ENCODE measurements around the gene IQSEC1.
A peak's percentile ranks its signal among the peaks of the same experiment; 100 is the strongest.

IQSEC1 gene

DNA sequence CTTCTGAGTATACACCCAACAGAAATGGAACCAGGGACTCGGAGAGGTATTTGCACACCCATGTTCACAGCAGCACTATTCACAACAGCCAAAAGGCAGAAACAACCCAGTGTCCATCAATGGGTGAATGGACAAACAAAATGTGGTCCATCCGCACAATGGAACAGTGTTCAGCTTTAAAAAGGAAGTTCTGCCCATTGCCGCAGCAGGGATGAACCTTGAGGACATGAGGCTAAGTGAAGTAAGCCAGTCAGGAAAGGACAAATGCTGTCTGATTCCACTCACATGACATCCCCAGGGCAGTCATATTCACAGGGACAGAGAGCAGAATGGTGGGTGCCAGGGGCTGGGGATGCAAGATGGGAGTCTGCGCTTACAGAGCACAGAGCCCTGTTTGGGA lies 7.5 kb downstream of the IQSEC1 start:
- no peak for DNase-seq

DNA sequence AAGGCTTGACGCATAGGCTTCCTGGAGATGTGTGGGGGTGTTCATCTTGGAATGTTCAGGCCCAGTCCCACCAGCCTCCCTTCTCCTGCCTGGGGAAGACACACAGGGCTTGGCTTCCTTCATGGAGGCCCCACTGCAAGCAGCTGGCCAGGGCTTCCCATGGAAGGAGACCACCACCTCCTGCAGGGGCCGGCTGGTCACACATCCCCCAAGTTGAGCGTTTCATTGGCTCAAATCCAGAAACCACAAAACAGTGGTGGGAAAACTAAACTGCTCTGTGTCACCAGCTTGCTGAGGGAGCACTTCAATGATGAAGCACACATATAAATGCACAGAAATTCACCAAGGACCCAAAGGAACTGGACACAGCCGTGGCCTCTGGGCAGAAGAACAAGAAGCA lies 8.3 kb downstream of the IQSEC1 start:
- DNase-seq: no peak

DNA sequence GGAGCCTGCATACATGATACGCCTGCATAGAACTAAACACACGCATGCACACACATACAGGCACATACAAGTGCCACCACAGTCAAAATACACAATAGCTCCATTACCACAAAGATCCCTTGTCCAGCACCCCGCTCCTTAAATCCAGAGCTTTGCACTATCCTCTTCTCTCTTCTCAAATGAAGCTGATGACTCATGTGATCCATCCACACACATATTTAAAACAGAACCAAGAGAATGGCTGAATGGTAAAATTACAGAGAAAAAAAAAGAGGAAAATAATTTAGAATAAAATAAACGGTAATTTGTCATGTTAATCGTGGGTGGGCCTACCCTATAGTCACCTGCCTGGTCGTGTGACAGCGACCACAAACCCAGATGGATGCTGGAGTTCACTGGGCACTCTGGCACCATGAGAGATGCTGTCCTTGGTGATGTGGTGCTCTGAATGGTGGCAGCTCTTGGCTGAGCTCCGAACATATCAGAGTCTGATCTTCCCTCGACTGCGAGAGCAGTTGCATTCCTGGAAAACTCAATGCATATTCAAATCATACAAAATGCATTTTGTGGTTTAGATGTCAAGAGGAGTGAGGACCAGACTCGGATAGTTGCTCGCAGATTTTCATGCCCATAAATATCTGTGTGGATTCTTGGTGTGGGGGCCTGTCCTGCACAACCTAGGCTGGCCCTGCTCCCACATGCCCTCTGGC lies 8.9 kb downstream of the IQSEC1 start:
- DNase-seq: no peak

DNA sequence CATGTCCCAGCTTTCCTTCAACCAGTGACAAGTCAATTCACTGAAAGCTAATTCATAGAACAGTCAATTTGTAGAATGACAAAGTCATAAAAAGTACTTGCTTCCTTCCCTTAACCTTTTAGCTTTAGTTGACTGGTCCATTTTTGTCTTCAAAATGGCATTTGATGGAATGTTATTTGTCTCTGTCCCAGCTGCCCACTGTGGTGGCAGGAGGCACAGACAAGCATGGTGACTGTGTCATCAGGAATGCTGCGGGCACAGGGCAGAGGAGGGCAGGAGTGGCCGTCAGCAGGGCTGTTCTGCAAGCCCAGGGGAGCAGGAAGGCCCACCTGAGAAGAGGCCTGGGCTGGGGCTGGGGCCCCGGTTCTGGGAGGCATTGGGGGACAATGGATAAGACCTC lies 10.0 kb downstream of the IQSEC1 start:
- no peak for DNase-seq

DNA sequence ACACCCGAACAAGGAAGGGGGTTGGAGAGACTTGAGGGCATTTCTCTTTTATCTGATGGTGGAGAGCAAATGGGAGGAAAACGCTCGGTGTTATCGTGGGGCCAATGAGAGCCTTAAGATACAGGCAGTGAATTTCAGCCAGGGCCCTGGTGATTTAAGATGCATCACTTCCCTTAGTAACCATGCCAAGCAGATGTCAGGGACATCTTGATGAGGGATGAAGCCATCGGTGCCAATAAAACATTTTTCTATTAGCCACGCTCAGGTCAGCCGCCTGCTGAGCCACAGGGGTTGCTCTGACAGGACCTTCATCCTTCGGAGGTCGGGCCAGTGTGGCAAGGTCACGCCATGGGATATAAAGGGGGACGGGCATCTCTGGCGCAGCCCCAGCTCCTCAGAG lies 10.6 kb downstream of the IQSEC1 start:
- no peak for DNase-seq

DNA sequence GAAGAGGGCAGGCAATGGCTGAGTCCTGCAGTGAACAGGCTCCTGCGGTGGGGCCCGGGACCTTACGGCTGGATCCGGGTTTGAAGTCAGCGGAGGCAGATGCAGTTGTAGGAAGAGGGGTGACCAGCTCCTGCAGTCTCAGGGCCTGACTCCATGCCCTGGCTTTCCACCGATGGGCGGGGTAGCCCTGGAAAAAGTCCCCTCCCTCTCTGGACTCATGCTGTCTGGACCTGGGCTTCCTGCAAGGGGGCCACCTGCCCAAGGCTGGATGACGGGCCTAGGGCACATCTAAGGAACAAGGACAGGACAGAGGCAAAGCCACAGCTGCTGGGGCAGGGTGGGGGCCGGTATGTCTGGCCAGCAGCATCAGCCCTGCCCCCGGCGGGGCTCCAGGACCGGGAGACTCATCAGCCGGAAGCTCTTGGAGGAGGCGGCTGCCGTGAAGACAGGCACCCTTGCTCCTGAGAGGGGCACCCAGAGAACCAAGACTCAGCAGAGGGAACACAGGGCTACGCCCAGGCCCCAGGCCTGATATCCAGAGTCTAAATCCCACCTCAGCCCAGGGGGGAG lies 12.8 kb downstream of the IQSEC1 start:
- no peak for DNase-seq

DNA sequence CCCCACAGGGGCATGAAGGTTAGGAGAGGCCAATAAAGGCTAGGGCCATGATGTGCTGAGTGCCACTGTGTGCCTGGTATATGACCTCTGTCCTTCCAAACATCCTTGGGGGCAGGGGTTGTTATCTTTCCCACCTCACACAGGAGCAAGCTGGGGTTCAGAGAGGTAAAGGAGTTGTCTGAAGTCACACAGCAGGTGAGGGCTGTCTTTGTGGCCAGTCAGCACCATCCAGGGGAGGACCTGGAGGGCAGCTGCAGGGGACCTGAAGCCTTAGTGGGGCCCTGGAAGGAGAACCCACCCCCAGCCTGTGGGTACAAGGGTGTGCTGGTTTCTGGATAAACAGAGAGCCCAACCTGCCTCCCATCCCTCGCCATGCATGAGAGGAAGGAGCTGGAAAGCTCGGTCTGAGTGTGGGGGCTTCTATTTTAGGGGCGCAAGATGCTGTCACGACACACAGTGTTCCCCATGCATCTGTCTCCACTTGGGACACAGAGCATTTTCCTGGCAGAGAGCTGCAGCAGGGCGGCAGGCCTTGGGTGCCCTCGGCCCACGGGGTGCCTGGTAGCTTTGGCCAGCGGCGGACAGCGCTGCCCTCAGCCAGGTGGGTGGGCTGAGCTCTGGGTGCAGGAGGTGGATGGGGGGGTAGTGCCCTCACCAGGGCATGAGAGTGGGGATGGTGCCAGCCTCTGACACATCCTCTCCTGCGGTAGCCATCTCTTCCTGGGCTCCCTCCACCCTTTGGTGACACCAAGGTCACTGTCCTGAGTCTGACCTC lies 14.7 kb downstream of the IQSEC1 start:
- DNase-seq: no peak

DNA sequence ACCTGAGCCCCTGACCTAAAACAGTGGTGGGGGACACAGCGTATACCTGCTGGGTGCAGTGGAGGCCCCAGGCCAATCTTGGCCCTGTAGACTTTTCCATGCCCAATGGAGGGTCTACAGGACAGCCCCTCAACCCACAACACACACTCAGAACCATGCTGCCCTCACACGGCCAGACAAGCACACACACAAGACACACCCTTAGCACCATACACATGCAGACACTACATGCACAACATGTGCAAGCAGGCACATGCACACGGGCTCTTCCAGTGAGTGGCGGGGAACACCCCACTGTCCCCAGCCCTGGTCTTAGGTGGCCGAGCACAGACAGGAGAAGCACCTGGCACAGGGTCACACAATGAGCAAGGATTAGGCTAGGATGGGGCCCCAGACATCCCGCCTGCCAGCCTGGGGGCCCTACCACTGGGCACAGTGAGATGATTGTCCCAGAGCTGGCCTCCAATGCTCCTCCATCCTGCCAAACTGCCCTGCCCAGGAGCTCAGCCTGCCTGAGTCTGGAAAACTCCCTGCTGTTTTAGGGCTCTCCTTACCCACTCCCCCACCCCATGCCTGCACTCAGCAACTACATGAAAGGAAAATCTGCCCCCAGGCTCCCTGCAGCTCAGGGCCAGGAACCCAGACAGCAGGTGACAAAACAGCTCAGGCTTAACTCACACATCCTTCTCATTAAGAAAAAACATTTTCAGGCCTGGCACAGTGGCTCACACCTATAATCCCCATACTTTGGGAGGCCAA lies 15.8 kb downstream of the IQSEC1 start:
- DNase-seq: no peak

DNA sequence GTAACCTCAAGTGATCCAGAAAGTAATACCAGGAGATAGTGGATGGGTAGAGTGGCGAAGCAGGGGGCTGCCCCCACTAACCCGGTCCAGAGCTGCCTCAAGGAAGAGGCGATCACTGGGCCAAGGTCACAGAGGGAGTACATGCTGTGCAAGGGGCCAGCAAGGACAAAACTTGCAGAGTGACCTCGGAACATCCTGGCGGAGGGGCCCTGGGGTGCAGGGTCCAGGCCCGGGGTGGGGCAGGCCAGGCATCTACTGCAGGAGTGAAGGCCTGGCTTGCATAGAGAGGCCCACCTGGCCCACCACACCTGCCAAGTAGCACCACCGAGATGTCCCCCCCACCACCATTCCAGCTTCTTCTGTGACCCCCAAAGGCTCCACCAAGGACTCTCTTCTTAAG lies 17.6 kb downstream of the IQSEC1 start:
- no peak for DNase-seq

DNA sequence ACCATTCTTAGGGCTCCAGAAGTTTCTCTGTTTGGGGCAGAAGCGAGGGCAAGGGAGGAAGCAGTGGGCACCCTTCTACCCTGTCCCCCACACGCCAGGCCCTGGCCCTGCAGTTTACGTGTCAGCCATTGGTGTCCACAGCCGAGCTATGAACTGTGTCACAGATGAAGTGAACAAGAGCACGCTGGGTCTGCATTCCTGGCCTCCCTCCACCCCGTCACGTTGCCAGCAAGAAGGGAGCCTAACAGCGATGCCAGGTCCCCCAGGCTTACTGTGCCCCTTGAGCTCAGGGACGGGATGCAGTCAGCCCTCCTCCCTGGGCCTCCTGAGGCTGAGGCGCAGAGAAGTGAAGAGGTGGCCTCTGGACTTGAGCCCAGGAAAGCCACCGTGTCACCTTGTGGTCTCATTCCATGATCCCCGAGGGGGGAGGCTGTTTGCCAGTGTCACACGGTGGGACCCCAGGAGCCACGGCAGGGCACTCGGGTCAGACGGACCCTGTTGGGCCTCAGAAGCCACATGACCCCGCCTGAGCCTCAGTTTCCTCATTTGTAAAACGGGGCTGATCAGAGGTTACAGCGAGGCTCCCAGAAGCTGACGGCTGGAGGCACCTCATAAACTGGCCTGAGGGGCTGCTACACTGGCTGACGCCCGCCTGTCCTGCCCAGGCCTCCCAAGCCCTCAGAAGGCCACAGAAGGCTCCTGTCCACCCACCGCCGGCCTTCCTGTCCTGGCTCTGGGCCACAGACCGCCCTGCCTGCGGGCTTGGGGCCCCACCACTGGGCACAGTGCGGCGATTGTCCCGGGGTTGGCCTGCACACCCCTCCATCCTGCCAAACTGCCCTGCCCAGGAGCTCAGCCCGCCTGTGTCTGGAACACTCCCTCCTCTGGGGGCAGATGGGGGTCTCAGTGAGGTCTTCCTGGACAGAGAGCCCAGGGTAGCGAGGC lies 18.6 kb downstream of the IQSEC1 start:
- no peak for DNase-seq

DNA sequence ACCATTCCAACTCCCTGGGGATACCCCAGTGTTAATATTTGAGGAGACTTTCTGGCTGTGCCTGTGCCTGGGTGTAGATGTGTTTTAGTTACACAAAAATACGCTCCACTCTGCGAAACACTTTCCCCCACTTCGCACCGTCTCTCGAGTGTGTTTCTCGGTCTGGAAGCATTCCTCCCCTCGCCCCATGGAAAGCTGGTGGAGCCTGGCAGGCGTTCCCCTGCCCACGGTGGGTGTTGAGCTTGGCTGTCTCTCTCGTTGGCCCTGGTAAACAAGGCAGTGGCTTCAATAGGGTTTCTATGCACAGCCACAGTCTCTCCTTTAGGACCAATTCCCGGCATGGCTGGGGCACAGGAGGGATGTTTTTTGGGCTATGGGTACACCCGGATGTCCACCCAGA lies 19.3 kb downstream of the IQSEC1 start:
- DNase-seq: no peak

DNA sequence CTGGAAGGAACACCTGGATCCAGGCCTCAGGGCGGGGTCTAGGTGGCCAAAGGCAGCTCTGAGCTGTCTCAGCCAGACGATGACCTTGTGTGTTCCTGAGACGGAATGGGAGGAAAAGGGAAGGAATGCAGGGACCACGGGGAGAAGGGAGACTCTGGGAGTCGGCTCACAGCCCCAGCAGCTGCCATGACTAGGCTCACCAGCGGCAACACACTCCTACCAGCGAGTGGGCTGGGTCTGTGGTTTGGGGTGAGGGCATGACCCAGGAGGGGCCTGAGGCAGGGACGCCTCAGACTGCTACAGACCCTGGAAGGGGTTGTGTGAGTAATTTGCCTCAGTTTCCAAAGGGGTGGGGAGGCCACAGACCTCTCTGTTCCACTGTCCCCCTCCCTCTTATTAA lies 19.8 kb downstream of the IQSEC1 start:
- no peak for DNase-seq

DNA sequence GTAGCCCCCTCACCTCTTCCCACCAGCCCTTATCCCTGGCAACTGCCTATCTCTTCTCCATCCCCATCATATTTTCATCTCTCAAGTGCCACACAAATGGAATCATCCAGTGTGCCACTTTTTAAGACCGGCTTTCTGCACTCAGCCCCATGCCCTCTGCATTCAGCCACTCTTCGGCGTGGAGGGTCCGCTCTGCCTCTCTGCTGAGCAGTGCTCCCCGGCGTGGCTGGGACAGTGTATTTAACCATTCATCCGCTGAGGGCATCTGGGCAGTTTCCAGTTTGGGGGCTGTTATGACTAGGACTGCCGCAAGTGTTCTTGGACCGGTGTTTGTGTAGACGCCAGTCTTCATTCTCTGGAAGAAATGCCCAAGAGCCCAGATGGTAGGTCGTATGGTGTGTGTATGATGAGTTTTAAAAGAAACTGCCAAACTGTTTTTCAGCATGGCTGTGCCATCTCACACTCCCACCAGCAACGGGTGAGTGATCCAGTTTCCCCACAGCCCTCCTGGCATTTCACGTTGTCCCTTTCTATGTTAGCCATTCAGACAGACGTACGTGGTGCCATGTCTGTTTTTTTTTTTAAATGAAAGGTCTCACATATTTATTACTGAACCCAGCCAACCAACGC lies 20.9 kb downstream of the IQSEC1 start:
- no peak for DNase-seq

DNA sequence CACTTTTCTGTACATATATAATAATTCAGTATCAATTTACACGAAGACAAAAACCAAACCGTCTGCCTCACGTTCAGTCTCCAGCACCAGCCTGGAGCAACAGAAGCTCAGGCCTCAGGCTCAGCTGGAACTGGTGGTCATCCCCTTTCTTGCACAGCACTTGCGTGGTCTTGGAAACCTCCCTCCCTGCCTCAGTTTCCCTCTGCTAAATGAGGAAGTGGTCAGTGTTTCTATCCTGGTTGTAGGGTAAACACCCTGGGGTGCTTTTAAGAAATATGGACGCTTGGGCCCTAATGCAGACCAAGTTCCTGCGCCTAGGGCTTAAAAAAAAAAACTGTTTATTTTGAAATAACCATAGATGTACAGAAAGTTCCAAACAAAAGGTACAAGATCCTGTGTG lies 21.6 kb downstream of the IQSEC1 start:
- no peak for DNase-seq

DNA sequence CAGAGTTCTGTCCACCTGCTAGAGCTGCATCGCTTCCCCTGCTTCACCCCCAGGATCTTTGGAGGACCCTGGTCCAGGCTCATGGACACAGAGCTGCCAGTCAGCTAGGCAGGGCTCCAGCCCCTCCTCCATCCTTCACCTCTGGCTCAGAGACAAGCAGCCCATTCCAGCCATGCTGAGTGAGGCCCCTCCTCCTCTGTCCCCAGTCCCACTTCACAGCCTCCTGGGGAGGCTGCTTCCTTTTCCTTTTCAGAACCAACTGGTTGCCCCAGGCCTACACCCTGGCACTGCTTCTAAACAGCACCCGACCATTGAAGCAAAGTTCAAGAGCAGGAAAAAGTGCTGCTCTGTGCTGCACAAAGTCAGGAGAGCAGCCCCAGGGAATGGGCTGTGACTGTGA lies 22.2 kb downstream of the IQSEC1 start:
- peak; percentile 32 for DNase-seq

DNA sequence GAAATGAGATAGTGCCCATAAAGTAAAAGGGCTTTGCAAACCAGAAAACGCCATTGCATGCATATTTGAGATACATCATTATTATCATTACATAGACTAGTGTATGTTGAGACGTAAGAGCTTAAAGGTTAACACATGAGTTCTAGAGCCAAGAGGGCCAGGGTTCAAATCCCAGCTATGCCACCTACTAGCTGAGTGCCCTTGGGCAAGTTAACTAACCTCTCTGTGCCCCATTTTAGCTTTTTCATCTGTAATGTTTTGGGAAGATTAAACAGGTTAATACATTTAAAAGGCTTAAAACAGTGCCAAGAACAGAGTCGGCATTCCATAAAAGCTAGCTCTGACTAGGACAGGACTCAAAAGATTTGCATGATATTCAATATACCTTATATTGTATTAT lies 22.8 kb downstream of the IQSEC1 start:
- DNase-seq: no peak

DNA sequence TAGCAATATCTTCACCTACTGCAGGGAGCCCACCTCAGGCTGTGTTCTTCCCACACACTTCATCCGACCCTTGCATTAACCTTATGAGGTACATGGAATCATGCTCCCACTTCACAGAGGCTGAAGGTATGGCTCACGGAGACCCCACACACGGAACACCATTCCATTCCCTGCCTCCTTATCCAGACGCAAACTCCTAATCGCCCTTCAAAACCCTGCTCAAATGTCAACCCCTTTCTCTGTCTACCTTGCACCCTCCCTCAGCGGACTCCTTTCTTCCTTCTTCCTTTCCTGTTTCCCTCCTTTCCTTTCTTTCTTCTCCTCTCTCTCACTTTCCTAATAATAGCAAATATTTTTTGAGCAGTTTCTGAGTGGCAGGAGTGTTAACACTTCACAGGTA lies 23.8 kb downstream of the IQSEC1 start:
- no peak for DNase-seq

DNA sequence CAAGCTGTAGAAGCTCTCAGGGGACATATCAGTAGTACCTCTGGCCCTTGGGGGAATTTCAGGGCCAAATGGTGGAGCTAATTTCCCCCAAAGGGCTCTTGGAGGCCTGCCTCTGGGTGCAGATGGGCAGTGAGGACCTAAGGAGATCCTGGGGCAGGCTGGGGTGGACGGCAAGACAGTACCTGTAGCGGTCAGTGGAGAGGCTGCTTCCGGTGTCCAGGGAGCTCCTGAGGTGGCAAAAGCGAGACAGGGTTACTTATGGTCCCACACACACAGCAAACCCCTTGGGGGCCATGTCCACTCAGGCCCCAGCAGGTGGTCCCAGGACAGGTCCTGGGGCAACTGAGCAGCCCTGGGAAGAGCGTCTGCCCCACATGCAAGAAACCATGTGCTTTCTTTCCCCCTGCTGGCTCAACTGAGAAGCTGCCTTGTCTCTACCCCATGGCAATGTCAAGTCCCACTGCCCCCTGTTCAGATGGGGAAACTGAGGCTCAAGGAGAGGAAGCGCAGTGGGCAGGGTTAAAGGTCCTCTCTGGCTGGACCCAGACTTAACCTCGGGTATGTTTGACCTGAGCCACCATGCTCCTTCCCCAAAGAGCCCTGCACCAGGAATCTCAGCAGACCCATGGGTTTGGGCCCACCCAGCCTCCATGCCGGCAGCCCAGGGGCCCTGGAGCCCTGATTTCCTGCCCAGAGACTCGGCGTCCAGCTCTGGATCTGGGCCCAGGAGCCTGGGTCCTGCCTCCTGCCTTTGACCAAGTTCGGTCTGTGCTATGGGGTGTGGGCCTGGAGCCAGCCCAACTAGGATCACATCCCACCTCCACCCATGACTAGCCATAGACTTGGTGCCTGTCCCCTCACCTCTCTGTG lies 25.7 kb downstream of the IQSEC1 start:
- no peak for DNase-seq

DNA sequence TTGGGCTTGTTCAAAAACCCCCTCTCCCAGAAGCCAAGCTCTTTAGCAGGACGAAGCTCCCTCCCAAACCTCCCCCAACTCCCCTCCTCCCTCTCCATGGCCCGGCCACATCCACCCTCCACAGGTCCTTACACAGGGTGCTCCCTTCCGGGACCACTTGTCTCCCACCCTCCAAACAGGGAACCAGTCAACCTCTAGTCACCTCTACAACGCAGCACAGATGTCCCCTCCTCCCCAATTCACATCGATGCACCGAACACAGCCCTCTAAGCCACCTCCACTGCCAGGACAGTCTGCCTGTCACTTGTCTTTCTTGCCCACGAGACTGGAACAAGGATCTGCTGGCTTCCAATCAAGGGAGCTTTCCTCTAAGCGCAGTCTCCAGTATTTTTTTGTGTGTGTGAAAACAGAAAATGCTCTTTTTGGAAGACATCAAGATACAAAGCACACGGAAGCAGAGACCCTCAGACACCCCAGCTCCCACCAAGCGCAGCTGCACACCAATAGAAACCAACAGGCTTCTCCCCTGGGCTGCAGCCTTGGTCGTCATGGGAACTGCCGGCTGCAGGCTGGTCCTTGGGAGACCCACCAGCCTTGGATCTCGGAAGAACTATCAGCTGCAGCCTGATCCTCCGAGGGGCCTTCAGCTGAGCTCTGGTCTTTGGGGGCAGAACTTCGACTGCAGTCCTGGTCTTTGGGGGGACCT lies 26.5 kb downstream of the IQSEC1 start:
- no peak for DNase-seq

DNA sequence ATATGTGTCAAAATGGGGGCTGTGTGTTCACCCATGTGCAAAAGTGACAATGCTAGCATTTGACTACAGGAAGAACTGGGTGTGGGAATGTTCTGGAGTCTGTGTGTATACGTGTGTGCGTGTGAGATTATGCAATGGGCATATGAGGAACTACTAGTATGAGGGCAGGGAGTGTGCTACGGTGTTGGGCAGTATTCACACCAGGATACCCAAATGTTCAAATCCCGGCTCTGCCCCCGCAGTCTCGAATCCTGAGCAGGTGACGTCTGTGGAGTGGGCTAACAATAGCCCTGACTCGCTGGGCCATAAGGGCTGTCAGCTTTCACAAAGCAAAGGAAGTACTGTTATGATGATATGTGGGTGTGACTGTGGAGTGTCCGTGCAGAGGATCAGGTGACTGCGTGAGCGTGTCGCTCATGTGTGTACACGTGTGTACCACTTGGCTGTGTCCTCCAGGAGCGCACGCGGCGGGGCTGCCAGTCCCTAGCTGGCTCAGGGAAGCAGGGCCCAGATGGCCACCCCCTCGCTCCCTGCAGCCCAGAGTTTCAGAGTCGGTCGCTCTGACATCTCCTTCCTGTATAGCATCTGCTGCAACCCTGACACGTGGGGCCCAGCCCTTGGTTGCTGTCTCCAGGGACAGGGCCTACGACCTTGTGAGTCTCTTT lies 27.2 kb downstream of the IQSEC1 start:
- no peak for DNase-seq
